Measurements from ENCODE around the gene SHROOM3.
A peak's percentile ranks its signal among the peaks of the same experiment; 100 is the strongest.

The SHROOM3 gene

DNA sequence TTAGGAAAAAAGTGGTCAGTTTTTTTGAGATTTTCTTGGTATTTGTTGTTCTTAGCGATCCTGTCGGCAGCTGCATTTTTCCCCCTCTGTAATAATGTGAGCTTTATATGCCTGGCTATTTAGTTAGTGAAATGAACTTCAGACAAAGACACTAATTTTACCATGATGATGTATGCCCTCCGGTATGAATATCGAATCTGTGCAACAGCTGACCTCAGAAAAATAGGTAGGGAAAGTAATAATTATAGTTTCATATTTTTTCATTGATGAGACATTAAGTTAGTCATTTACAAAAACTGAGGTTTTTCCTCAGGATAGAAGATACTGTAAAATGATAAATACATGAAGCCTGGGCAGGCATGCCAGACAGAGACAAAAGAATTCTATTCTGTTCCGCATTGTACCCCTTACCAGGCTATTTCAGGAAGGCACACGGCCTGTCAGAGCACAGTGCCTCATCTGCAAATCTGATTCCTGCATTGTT, 155.8 kb downstream of the SHROOM3 start:
- no peak overlapping the region for H4K91ac ChIP-seq (ENCODE audit: low read length)
- H3K9ac ChIP-seq (ENCODE audit: low read length) = peak overlapping the region; percentile 74
- peak overlapping the region; percentile 58 for H4K8ac ChIP-seq (ENCODE audit: low read length)
- H3K79me1 ChIP-seq (replicated peaks; ENCODE audit: low read length, poor library complexity, severe bottlenecking) = no peaks in the 10 kb centered on the region
- no peaks in the 10 kb centered on the region for H3K27me3 ChIP-seq (ENCODE audit: control insufficient read depth in 1 of 2, insufficient read depth in 1 of 2, low read length in 2 of 2)
- peak overlapping the region in 1 of 2 experiments; percentile 59 for H3K18ac ChIP-seq (ENCODE audit: low read depth in 1 of 2, low read length in 2 of 2)
- H2BK12ac ChIP-seq (ENCODE audit: low read length in 2 of 2) = no peak overlapping the region
- H2BK5ac ChIP-seq (ENCODE audit: low read depth, low read length, poor library complexity, severe bottlenecking) = peak overlapping the region; percentile 31
- no peak overlapping the region for H3K4me2 ChIP-seq (ENCODE audit: low read length, poor library complexity, severe bottlenecking)
- H3K9me3 ChIP-seq (ENCODE audit: control insufficient read depth, low read length) = no peaks in the 10 kb centered on the region
- no peak overlapping the region for H2BK15ac ChIP-seq (ENCODE audit: low read depth, poor library complexity, severe bottlenecking)
- H2AFZ ChIP-seq (ENCODE audit: low read depth, low read length) = no peak overlapping the region
- no peak overlapping the region for H3K4me3 ChIP-seq (ENCODE audit: insufficient read depth in 1 of 2, low read depth in 1 of 2, low read length in 2 of 2)
- no peak overlapping the region for H3K23ac ChIP-seq (ENCODE audit: low read length in 2 of 2)
- H3K4me1 ChIP-seq (ENCODE audit: control insufficient read depth, insufficient read depth, low read depth, low read length) = peaks cover 14% of the 10 kb centered on the region
- DNase-seq = no peak
- H3K14ac ChIP-seq (ENCODE audit: low read length in 2 of 2) = no peak overlapping the region
- 65% methylated on average over 2 of the region's 6 CpGs for WGBS
- no peak overlapping the region for H2BK120ac ChIP-seq (ENCODE audit: low read depth, low read length)
- H3K4ac ChIP-seq (ENCODE audit: low read depth in 1 of 2, low read length in 2 of 2) = no peak overlapping the region
- H2AK5ac ChIP-seq (ENCODE audit: low read length, severe bottlenecking) = no peak overlapping the region
- no peaks in the 10 kb centered on the region for H3K36me3 ChIP-seq (ENCODE audit: control insufficient read depth in 1 of 2, insufficient read depth in 2 of 2, low read depth in 1 of 2, low read length in 2 of 2)
- peak overlapping the region; percentile 93 for H3K27ac ChIP-seq (ENCODE audit: low read length, poor library complexity, severe bottlenecking)

DNA sequence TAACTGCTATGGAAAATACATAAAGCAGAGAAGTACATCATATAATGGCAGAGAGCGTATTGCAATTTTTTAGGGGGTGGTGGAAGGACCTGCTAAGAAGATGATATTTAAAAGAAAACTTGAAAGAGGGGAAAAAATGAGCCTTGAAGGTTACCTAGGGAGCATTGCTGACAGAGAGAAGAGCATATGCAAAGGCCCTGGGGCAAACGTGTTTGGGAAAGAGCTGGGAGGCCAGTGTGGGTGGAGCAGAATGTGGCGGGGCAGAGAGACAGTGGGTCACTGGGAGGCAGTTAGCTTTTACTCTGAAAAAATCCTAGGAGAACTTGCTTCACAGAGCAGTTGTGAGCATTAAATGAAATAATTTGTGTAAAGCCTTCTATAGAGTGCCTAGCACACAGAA, 157.0 kb downstream of the SHROOM3 start:
- H3K9me3 ChIP-seq (ENCODE audit: control insufficient read depth, low read length) = no peaks in the 10 kb centered on the region
- H2BK12ac ChIP-seq (ENCODE audit: low read length in 2 of 2) = no peak overlapping the region
- peaks cover 2% of the 10 kb centered on the region for H3K79me1 ChIP-seq (replicated peaks; ENCODE audit: low read length, poor library complexity, severe bottlenecking)
- no peak overlapping the region for H2BK15ac ChIP-seq (ENCODE audit: low read depth, poor library complexity, severe bottlenecking)
- no peak overlapping the region for H3K23ac ChIP-seq (ENCODE audit: low read length in 2 of 2)
- H3K4me3 ChIP-seq (ENCODE audit: insufficient read depth in 1 of 2, low read depth in 1 of 2, low read length in 2 of 2) = no peak overlapping the region
- H3K4me2 ChIP-seq (ENCODE audit: low read length, poor library complexity, severe bottlenecking) = no peak overlapping the region
- 97% methylated on average over 3 of the region's 3 CpGs for WGBS
- H3K36me3 ChIP-seq (ENCODE audit: control insufficient read depth in 1 of 2, insufficient read depth in 2 of 2, low read depth in 1 of 2, low read length in 2 of 2) = no peaks in the 10 kb centered on the region
- peak overlapping the region in 1 of 2 experiments; percentile 76 for H3K4ac ChIP-seq (ENCODE audit: low read depth in 1 of 2, low read length in 2 of 2)
- no peak overlapping the region for H4K8ac ChIP-seq (ENCODE audit: low read length)
- peak overlapping the region in 1 of 2 experiments; percentile 18 for H3K18ac ChIP-seq (ENCODE audit: low read depth in 1 of 2, low read length in 2 of 2)
- H2BK5ac ChIP-seq (ENCODE audit: low read depth, low read length, poor library complexity, severe bottlenecking) = no peak overlapping the region
- H2BK120ac ChIP-seq (ENCODE audit: low read depth, low read length) = no peak overlapping the region
- no peak overlapping the region for H3K9ac ChIP-seq (ENCODE audit: low read length)
- no peak overlapping the region for H2AFZ ChIP-seq (ENCODE audit: low read depth, low read length)
- peak overlapping the region; percentile 100 for H2AK5ac ChIP-seq (ENCODE audit: low read length, severe bottlenecking)
- H3K4me1 ChIP-seq (ENCODE audit: control insufficient read depth, insufficient read depth, low read depth, low read length) = peaks cover 10% of the 10 kb centered on the region
- H3K14ac ChIP-seq (ENCODE audit: low read length in 2 of 2) = no peak overlapping the region
- H3K27me3 ChIP-seq (ENCODE audit: control insufficient read depth in 1 of 2, insufficient read depth in 1 of 2, low read length in 2 of 2) = no peaks in the 10 kb centered on the region
- peak overlapping the region; percentile 27 for H3K27ac ChIP-seq (ENCODE audit: low read length, poor library complexity, severe bottlenecking)
- DNase-seq = no peak
- peak overlapping the region; percentile 54 for H4K91ac ChIP-seq (ENCODE audit: low read length)

DNA sequence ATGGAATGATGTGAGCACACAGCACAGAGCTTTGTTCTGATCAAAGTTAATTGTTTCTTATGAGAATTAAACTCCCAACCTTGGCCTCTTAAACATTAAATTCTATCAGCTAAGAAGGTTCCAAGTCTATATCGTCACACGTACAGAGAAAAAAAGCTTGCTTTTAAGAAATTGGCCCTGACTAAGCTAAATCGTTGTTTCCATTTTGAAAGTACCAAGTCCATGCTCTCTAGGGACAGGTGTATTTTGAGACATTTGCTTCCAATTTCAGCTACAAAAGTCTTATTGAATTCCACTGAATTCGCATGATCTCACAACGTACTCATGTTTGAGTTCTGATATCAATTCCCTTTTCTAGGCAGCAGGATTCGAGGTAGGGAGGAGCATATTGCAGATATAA, 157.4 kb downstream of the SHROOM3 start:
- Histone ChIP-seq H3K36me3 (ENCODE audit: control insufficient read depth in 1 of 2, insufficient read depth in 2 of 2, low read depth in 1 of 2, low read length in 2 of 2) (no peaks in the 10 kb centered on the region), H3K14ac (ENCODE audit: low read length in 2 of 2) (no peak overlapping the region), H2BK12ac (ENCODE audit: low read length in 2 of 2) (no peak overlapping the region), H3K27ac (ENCODE audit: low read length, poor library complexity, severe bottlenecking) (no peak overlapping the region), H2AFZ (ENCODE audit: low read depth, low read length) (no peak overlapping the region), H3K4me2 (ENCODE audit: low read length, poor library complexity, severe bottlenecking) (no peak overlapping the region), H3K4me1 (ENCODE audit: control insufficient read depth, insufficient read depth, low read depth, low read length) (peaks cover 10% of the 10 kb centered on the region), H3K18ac (ENCODE audit: low read depth in 1 of 2, low read length in 2 of 2) (no peak overlapping the region), H4K8ac (ENCODE audit: low read length) (no peak overlapping the region), H3K23ac (ENCODE audit: low read length in 2 of 2) (no peak overlapping the region), H2BK120ac (ENCODE audit: low read depth, low read length) (no peak overlapping the region), H3K9ac (ENCODE audit: low read length) (no peak overlapping the region), H2AK5ac (ENCODE audit: low read length, severe bottlenecking) (no peak overlapping the region), H3K79me1 (replicated peaks; ENCODE audit: low read length, poor library complexity, severe bottlenecking) (peaks cover 2% of the 10 kb centered on the region), H4K91ac (ENCODE audit: low read length) (no peak overlapping the region), H2BK15ac (ENCODE audit: low read depth, poor library complexity, severe bottlenecking) (no peak overlapping the region), H3K9me3 (ENCODE audit: control insufficient read depth, low read length) (no peaks in the 10 kb centered on the region), H3K4me3 (ENCODE audit: insufficient read depth in 1 of 2, low read depth in 1 of 2, low read length in 2 of 2) (no peak overlapping the region), H3K27me3 (ENCODE audit: control insufficient read depth in 1 of 2, insufficient read depth in 1 of 2, low read length in 2 of 2) (no peaks in the 10 kb centered on the region), H3K4ac (ENCODE audit: low read depth in 1 of 2, low read length in 2 of 2) (no peak overlapping the region), H2BK5ac (ENCODE audit: low read depth, low read length, poor library complexity, severe bottlenecking) (no peak overlapping the region)
- no peak for DNase-seq
- over 99% methylated on average over 6 of the region's 6 CpGs for WGBS

DNA sequence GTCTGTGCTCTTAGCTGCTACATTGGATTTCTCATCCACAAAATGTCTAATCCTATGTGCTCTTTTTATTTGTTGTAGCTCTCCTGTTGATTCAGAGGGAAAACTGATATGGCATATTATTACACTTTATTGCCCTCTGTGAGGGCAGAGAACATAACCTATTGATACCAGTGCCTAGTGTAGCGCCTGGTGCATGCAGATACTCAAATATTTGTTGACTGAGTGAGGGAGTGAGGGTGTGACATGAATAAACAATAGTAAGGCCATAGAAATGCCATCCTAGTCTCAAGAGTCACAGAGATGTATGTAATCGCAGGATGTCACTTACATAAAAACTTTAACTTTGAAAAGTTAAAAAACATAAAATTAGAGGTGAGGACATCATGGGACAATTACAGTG, 159.1 kb downstream of the SHROOM3 start:
- Histone ChIP-seq H3K4me2 (ENCODE audit: low read length, poor library complexity, severe bottlenecking) (no peak overlapping the region), H2AK5ac (ENCODE audit: low read length, severe bottlenecking) (no peak overlapping the region)

More for the DNA sequence above, 159.1 kb downstream of the SHROOM3 start:
- peaks cover 4% of the 10 kb centered on the region for H3K79me1 ChIP-seq (replicated peaks; ENCODE audit: low read length, poor library complexity, severe bottlenecking)
- H3K14ac ChIP-seq (ENCODE audit: low read length in 2 of 2) = no peak overlapping the region
- peaks cover 4% of the 10 kb centered on the region for H3K4me1 ChIP-seq (ENCODE audit: control insufficient read depth, insufficient read depth, low read depth, low read length)
- H3K36me3 ChIP-seq (ENCODE audit: control insufficient read depth in 1 of 2, insufficient read depth in 2 of 2, low read depth in 1 of 2, low read length in 2 of 2) = no peaks in the 10 kb centered on the region
- no peak overlapping the region for H3K18ac ChIP-seq (ENCODE audit: low read depth in 1 of 2, low read length in 2 of 2)
- no peak overlapping the region for H2AFZ ChIP-seq (ENCODE audit: low read depth, low read length)
- H2BK15ac ChIP-seq (ENCODE audit: low read depth, poor library complexity, severe bottlenecking) = no peak overlapping the region
- H4K91ac ChIP-seq (ENCODE audit: low read length) = no peak overlapping the region
- no peak overlapping the region for H3K23ac ChIP-seq (ENCODE audit: low read length in 2 of 2)
- H4K8ac ChIP-seq (ENCODE audit: low read length) = no peak overlapping the region
- H3K9ac ChIP-seq (ENCODE audit: low read length) = no peak overlapping the region
- H3K4me3 ChIP-seq (ENCODE audit: insufficient read depth in 1 of 2, low read depth in 1 of 2, low read length in 2 of 2) = no peak overlapping the region
- H3K4ac ChIP-seq (ENCODE audit: low read depth in 1 of 2, low read length in 2 of 2) = no peak overlapping the region
- H3K27me3 ChIP-seq (ENCODE audit: control insufficient read depth in 1 of 2, insufficient read depth in 1 of 2, low read length in 2 of 2) = no peaks in the 10 kb centered on the region
- H3K9me3 ChIP-seq (ENCODE audit: control insufficient read depth, low read length) = no peaks in the 10 kb centered on the region
- WGBS = 63% methylated on average over 1 of the region's 2 CpGs
- no peak overlapping the region for H2BK12ac ChIP-seq (ENCODE audit: low read length in 2 of 2)
- H2BK120ac ChIP-seq (ENCODE audit: low read depth, low read length) = no peak overlapping the region
- no peak overlapping the region for H3K27ac ChIP-seq (ENCODE audit: low read length, poor library complexity, severe bottlenecking)
- H2BK5ac ChIP-seq (ENCODE audit: low read depth, low read length, poor library complexity, severe bottlenecking) = no peak overlapping the region
- DNase-seq = no peak
